IMR-90 (cell line): ENCODE data around the gene MCRS1. TPM values are rescaled to one million over a fixed set of nuclear protein-coding genes. Genes with fewer than 3 reads are reported as not detected.

Experiments
- ATAC-seq: fragments of 200-7000 bp; cut with Tn5 transposase; 2 replicates; pipeline ENCODE4 v1.9.1; 2020; ENCODE audit warnings: low read depth, mild to moderate bottlenecking, moderate library complexity
- BruUV-seq: library from RNA; stranded (reverse); fragments of 400-500 nt; replicated peaks from 2 replicates; lab custom pipeline; 2021; lab: Mats Ljungman, UMichigan
- CTCF ChIA-PET: fragments of 300-600 bp; formaldehyde crosslinking; extraction: SDS; loops from one replicate; lab custom pipeline; 2021; ENCODE audit warnings: antibody characterized with exemption; lab: Yijun Ruan, JAX
- POLR2A ChIA-PET: fragments of 300-600 bp; sonication (Branson Sonifier 250); formaldehyde crosslinking; loops from one replicate; lab custom pipeline; 2022; ENCODE audit warnings: antibody characterized with exemption; ENCODE audit not compliant: unreplicated experiment; lab: Charles Lee
- DNase-seq: peaks from one replicate; pipeline ENCODE4 v3.0.0; 2013
- H2AFZ ChIP-seq: replicated peaks from 2 replicates; pipeline ENCODE3; 2013; ENCODE audit warnings: low read length, mild to moderate bottlenecking; ENCODE audit not compliant: poor library complexity
- H2AK5ac ChIP-seq: 2 replicates; pipeline ENCODE4 v1.6.1; 2013; ENCODE audit warnings: low read depth, low read length, inconsistent platforms
- H2AK9ac ChIP-seq: replicated peaks from 2 replicates; pipeline ENCODE3; 2013; ENCODE audit warnings: mild to moderate bottlenecking, low read depth, low read length, moderate library complexity; ENCODE audit not compliant: poor library complexity
- H2BK120ac ChIP-seq: 2 replicates; pipeline ENCODE4 v1.6.1; 2013; ENCODE audit warnings: low read depth, low read length, inconsistent platforms
- H2BK15ac ChIP-seq: 3 replicates; pipeline ENCODE4 v1.6.1; 2013; ENCODE audit warnings: low read depth, low read length, inconsistent platforms
- H2BK20ac ChIP-seq: 2 replicates; pipeline ENCODE4 v1.6.1; 2013; ENCODE audit warnings: low read depth, mild to moderate bottlenecking, inconsistent platforms, low read length, moderate library complexity
- H2BK5ac ChIP-seq: 2 replicates; pipeline ENCODE4 v1.6.1; 2013; ENCODE audit warnings: mild to moderate bottlenecking, low read depth, low read length, inconsistent platforms; ENCODE audit not compliant: poor library complexity, severe bottlenecking
- H3K14ac ChIP-seq: replicated peaks from 2 replicates; pipeline ENCODE4 v1.6.1; 2013; ENCODE audit warnings: low read depth, low read length, inconsistent platforms
- H3K18ac ChIP-seq: 2 replicates; pipeline ENCODE4 v1.6.1; 2013; ENCODE audit warnings: low read depth, low read length, control low read depth
- H3K23ac ChIP-seq: 2 replicates; pipeline ENCODE4 v1.6.1; 2013; ENCODE audit warnings: low read depth, low read length, inconsistent platforms
- H3K27ac ChIP-seq: 2 replicates; pipeline ENCODE4 v1.5.1; 2013; ENCODE audit warnings: mild to moderate bottlenecking, control low read depth, low read length; ENCODE audit not compliant: insufficient read depth
- H3K27me3 ChIP-seq: 2 replicates; pipeline ENCODE4 v1.6.1; 2013; ENCODE audit warnings: low read length; ENCODE audit not compliant: control insufficient read depth, insufficient read depth
- H3K36me3 ChIP-seq: 2 replicates; pipeline ENCODE4 v1.6.1; 2013; ENCODE audit warnings: low read length, mixed read lengths; ENCODE audit not compliant: control insufficient read depth, insufficient read depth
- H3K4ac ChIP-seq: 2 replicates; pipeline ENCODE4 v1.6.1; 2013; ENCODE audit warnings: low read depth, low read length, inconsistent platforms
- H3K4me1 ChIP-seq: 2 replicates; pipeline ENCODE4 v1.6.1; 2013; ENCODE audit warnings: low read length, mixed read lengths; ENCODE audit not compliant: control insufficient read depth, insufficient read depth
- H3K4me2 ChIP-seq: 2 replicates; pipeline ENCODE4 v1.6.1; 2013; ENCODE audit warnings: low read depth, mild to moderate bottlenecking, control low read depth, low read length, moderate library complexity
- H3K4me3 ChIP-seq: 2 replicates; pipeline ENCODE4 v1.5.1; 2013; ENCODE audit warnings: low read depth, mild to moderate bottlenecking, control low read depth, low read length, moderate library complexity; ENCODE audit not compliant: insufficient read depth
- H3K56ac ChIP-seq: 2 replicates; pipeline ENCODE4 v1.6.1; 2013; ENCODE audit warnings: low read length, inconsistent platforms; ENCODE audit not compliant: insufficient read depth; ENCODE audit errors: extremely low read depth
- H3K79me1 ChIP-seq, 2 experiments: 2 replicates each; pipeline ENCODE4 v1.6.1; 2013; ENCODE audit warnings: low read length in 2 of 2, inconsistent platforms in 1 of 2, low read depth in 1 of 2
- H3K9ac ChIP-seq: 2 replicates; pipeline ENCODE4 v1.6.1; 2013; ENCODE audit warnings: low read depth, low read length, control low read depth
- H3K9me1 ChIP-seq: 2 replicates; pipeline ENCODE4 v1.6.1; 2013; ENCODE audit warnings: low read length, inconsistent platforms; ENCODE audit not compliant: insufficient read depth
- H3K9me3 ChIP-seq: 2 replicates; pipeline ENCODE4 v1.6.1; 2013; ENCODE audit warnings: low read length; ENCODE audit not compliant: control insufficient read depth, insufficient read depth
- H4K20me1 ChIP-seq: 2 replicates; pipeline ENCODE4 v1.6.1; 2013; ENCODE audit warnings: low read length, inconsistent platforms; ENCODE audit not compliant: insufficient read depth
- H4K5ac ChIP-seq: 2 replicates; pipeline ENCODE4 v1.6.1; 2013; ENCODE audit warnings: mild to moderate bottlenecking, low read depth, low read length, control low read depth
- H4K8ac ChIP-seq, 2 experiments: 2 replicates each; pipeline ENCODE4 v1.6.1; 2013; ENCODE audit warnings: low read depth in 2 of 2, low read length in 2 of 2, control low read depth in 1 of 2, inconsistent platforms in 1 of 2
- H4K91ac ChIP-seq: 2 replicates; pipeline ENCODE4 v1.6.1; 2013; ENCODE audit warnings: low read depth, low read length, inconsistent platforms; ENCODE audit not compliant: insufficient read depth
- BHLHE40 ChIP-seq: fragments of 150-350 bp; IDR thresholded peaks from 2 replicates; pipeline ENCODE4 v1.6.1; 2016; ENCODE audit warnings: mild to moderate bottlenecking, low read depth, low read length
- CEBPB ChIP-seq: IDR thresholded peaks from 2 replicates; pipeline ENCODE4 v1.6.1; 2012; ENCODE audit warnings: low read depth, low read length, improper control_type of control experiment
- CHD1 ChIP-seq: IDR thresholded peaks from 2 replicates; pipeline ENCODE4 v1.6.1; 2012; ENCODE audit warnings: low read depth, low read length, improper control_type of control experiment
- FOS ChIP-seq: fragments of 150-350 bp; IDR thresholded peaks from 2 replicates; pipeline ENCODE4 v1.6.1; 2016; ENCODE audit warnings: low read depth, low read length
- MAFK ChIP-seq: IDR thresholded peaks from 2 replicates; pipeline ENCODE4 v1.6.1; 2012; ENCODE audit warnings: low read depth, low read length, improper control_type of control experiment
- MAZ ChIP-seq: IDR thresholded peaks from 2 replicates; pipeline ENCODE4 v1.6.1; 2012; ENCODE audit warnings: low read depth, mild to moderate bottlenecking, low read length, improper control_type of control experiment, moderate library complexity, borderline replicate concordance
- MXI1 ChIP-seq: IDR thresholded peaks from 2 replicates; pipeline ENCODE4 v1.6.1; 2012; ENCODE audit warnings: low read depth, mild to moderate bottlenecking, low read length, moderate library complexity, borderline replicate concordance
- NFE2L2 ChIP-seq: fragments of 150-350 bp; IDR thresholded peaks from 2 replicates; pipeline ENCODE4 v1.6.1; 2016; ENCODE audit warnings: low read depth, mild to moderate bottlenecking, low read length
- POLR2A ChIP-seq: IDR thresholded peaks from 2 replicates; pipeline ENCODE4 v1.6.1; 2012; ENCODE audit warnings: mild to moderate bottlenecking, low read depth, low read length
- RAD21 ChIP-seq: IDR thresholded peaks from 2 replicates; pipeline ENCODE4 v1.6.1; 2012; ENCODE audit warnings: low read length, improper control_type of control experiment
- RCOR1 ChIP-seq: IDR thresholded peaks from 2 replicates; pipeline ENCODE4 v1.6.1; 2012; ENCODE audit warnings: mild to moderate bottlenecking, low read length, improper control_type of control experiment; ENCODE audit not compliant: insufficient replicate concordance
- RFX5 ChIP-seq: IDR thresholded peaks from 2 replicates; pipeline ENCODE4 v1.8.0; 2012; ENCODE audit warnings: low read depth, mild to moderate bottlenecking, low read length, moderate library complexity
- SMC3 ChIP-seq: fragments of 150-350 bp; IDR thresholded peaks from 2 replicates; pipeline ENCODE4 v1.6.1; 2016; ENCODE audit warnings: low read depth, mild to moderate bottlenecking, antibody characterized with exemption, low read length, moderate library complexity
- USF2 ChIP-seq: fragments of 150-350 bp; IDR thresholded peaks from 2 replicates; pipeline ENCODE4 v1.6.1; 2017; ENCODE audit warnings: mild to moderate bottlenecking, antibody characterized with exemption, low read length, low read depth
- WGBS, 2 experiments: methylation state at CpG; one replicate each; pipeline versions ENCODE4 v1.1.5 to v1.1.7; 2013; ENCODE audit warnings: missing lambda C conversion rate in 2 of 2; ENCODE audit not compliant: insufficient read length in 1 of 2; ENCODE audit errors: extremely low coverage in 2 of 2; 5-methylcytosine and 5-hydroxymethylcytosine counted together
- dilution Hi-C: fragments of 300-500 bp; cut with HindIII; formaldehyde crosslinking; loops from one replicate; pipeline ENCODE4 v1.14.3; 2018; ENCODE audit warnings: low sequenced_read_pairs; ENCODE audit not compliant: unreplicated experiment
- in situ Hi-C: fragments of 300-500 bp; cut with MboI; formaldehyde crosslinking; loops from 3 replicates; pipeline ENCODE4 v1.14.3; 2019; ENCODE audit warnings: low sequenced_read_pairs, inconsistent platforms, mixed read lengths
- intact Hi-C: fragments of 100-400 bp; cut with micrococcal nuclease; formaldehyde crosslinking; loops from 2 replicates; pipeline ENCODE4 v1.10.0; 2022
- polyA plus RNA-seq, 3 experiments: library from polyadenylated mRNA; depleted of rRNA; stranded (reverse); fragments of >200 nt; gene quantifications; 2 replicates each; pipeline ENCODE4 v1.2.3, GENCODE V29; 2012; ENCODE audit warnings: low replicate concordance in 1 of 3
- total RNA-seq: library from RNA; depleted of rRNA; stranded (reverse); fragments of >200 nt; gene quantifications from 2 replicates; pipeline ENCODE4 v1.2.3, GENCODE V29; 2012
- TF ChIP-seq, protein P1 (sequence below): conservative IDR thresholded peaks from 2 replicates; pipeline ENCODE4 v1.5.1; 2012; ENCODE audit warnings: mild to moderate bottlenecking, low read depth, low read length, improper control_type of control experiment

MCRS1 gene
- total and polyA plus RNA-seq, 2 of the 4 experiments (the other 2 are of a cell fraction), result 72.9 to 73.2 TPM

- CTCF ChIA-PET, result no interaction called here
- no TSS peak for BruUV-seq
- H2AK5ac ChIP-seq, result no peak overlapping the region
- no peak overlapping the region for H2BK15ac ChIP-seq
- H2BK5ac ChIP-seq, result no peak overlapping the region
- H2AFZ ChIP-seq, result no peak overlapping the region
- H3K4me2 ChIP-seq, result no peak overlapping the region
- dilution Hi-C loops (no loop called here), in situ Hi-C loops (no loop called here), intact Hi-C loops (no loop called here)
- no peak overlapping the region for H4K8ac ChIP-seq
- no peak overlapping the region for H3K9ac ChIP-seq
- POLR2A ChIA-PET, result no interaction called here
- H3K79me1 ChIP-seq, result no peaks in the 10 kb centered on the region
- H3K27me3 ChIP-seq, result peaks cover 70% of the 10 kb centered on the region
- DNase-seq (no peak), ATAC-seq (no peak)
- H2BK120ac ChIP-seq, result no peak overlapping the region
- H4K5ac ChIP-seq, result no peak overlapping the region
- 64% methylated on average over 16 of the region's 21 CpGs; no CpG with 5 or more reads in 1 of the 2 experiments for WGBS, 2 experiments
- H2AK9ac ChIP-seq, result no peak overlapping the region
- H3K4me1 ChIP-seq, result 0 out of 2 replicates have a peak, but pooled peaks cover 2% of the 10 kb centered on the region
- H4K20me1 ChIP-seq, result no peaks in the 10 kb centered on the region; the same call in 1 of the 2 replicates
- H3K23ac ChIP-seq, result no peak overlapping the region
- H3K4ac ChIP-seq, result no peak overlapping the region
- no peak overlapping the region for H2BK20ac ChIP-seq
- no peaks in the 10 kb centered on the region for H3K9me3 ChIP-seq
- H4K91ac ChIP-seq, result no peak overlapping the region
- no peak overlapping the region for H3K56ac ChIP-seq
- no peaks in the 10 kb centered on the region for H3K36me3 ChIP-seq
- no peak overlapping the region for H3K18ac ChIP-seq
- no peak overlapping the region for H3K27ac ChIP-seq
- H3K4me3 ChIP-seq, result no peak overlapping the region
- no peaks in the 10 kb centered on the region for H3K9me1 ChIP-seq
- H3K14ac ChIP-seq, result no peak overlapping the region
- TF ChIP-seq, protein P1, sequence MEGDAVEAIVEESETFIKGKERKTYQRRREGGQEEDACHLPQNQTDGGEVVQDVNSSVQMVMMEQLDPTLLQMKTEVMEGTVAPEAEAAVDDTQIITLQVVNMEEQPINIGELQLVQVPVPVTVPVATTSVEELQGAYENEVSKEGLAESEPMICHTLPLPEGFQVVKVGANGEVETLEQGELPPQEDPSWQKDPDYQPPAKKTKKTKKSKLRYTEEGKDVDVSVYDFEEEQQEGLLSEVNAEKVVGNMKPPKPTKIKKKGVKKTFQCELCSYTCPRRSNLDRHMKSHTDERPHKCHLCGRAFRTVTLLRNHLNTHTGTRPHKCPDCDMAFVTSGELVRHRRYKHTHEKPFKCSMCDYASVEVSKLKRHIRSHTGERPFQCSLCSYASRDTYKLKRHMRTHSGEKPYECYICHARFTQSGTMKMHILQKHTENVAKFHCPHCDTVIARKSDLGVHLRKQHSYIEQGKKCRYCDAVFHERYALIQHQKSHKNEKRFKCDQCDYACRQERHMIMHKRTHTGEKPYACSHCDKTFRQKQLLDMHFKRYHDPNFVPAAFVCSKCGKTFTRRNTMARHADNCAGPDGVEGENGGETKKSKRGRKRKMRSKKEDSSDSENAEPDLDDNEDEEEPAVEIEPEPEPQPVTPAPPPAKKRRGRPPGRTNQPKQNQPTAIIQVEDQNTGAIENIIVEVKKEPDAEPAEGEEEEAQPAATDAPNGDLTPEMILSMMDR, result no peak
- no peak for TF ChIP-seq CEBPB
- TF ChIP-seq CHD1, result no peak
- TF ChIP-seq FOS, result no peak
- TF ChIP-seq MAFK, result no peak
- TF ChIP-seq BHLHE40, result no peak
- no peak for TF ChIP-seq NFE2L2
- no peak for TF ChIP-seq POLR2A
- no peak for TF ChIP-seq RCOR1
- TF ChIP-seq USF2, result no peak
- TF ChIP-seq MXI1, result no peak
- TF ChIP-seq MAZ, result no peak
- TF ChIP-seq SMC3, result no peak
- no peak for TF ChIP-seq RFX5
- TF ChIP-seq RAD21, result no peak
Observed at GRCh38 chr12:49540229-49541139, 27.5 kb downstream of the MCRS1 start.
